GM23248 (cell line): Measurements from ENCODE around the gene ADAMTS5. TPM values are rescaled to one million over a fixed set of nuclear protein-coding genes. Genes with fewer than 3 reads are reported as not detected.

ENCODE experiments used
- DNase-seq: peaks from one replicate; pipeline ENCODE4 v3.0.0-alpha.2; 2015
- H2AFZ ChIP-seq: fragments of 200-600 bp; sonication (generic); 2 replicates; pipeline ENCODE4 v1.6.1; 2016; ENCODE audit warnings: antibody characterized with exemption
- H3F3A ChIP-seq: fragments of 200-600 bp; sonication (generic); 2 replicates; pipeline ENCODE4 v1.6.1; 2016; ENCODE audit warnings: mild to moderate bottlenecking, antibody characterized with exemption, mixed run types; ENCODE audit not compliant: insufficient read depth
- H3K27ac ChIP-seq: fragments of 200-600 bp; sonication (generic); 2 replicates; pipeline ENCODE4 v1.5.1; 2016; ENCODE audit warnings: mild to moderate bottlenecking
- H3K27me3 ChIP-seq: fragments of 200-600 bp; sonication (generic); replicated peaks from 2 replicates; pipeline ENCODE4 v1.6.1; 2016; ENCODE audit warnings: mild to moderate bottlenecking; ENCODE audit not compliant: insufficient read depth
- H3K36me3 ChIP-seq: fragments of 200-600 bp; sonication (generic); 2 replicates; pipeline ENCODE4 v1.6.1; 2016; ENCODE audit warnings: low read depth, mild to moderate bottlenecking
- H3K4me1 ChIP-seq: fragments of 200-600 bp; sonication (generic); 2 replicates; pipeline ENCODE4 v1.6.1; 2016; ENCODE audit warnings: mild to moderate bottlenecking; ENCODE audit not compliant: insufficient read depth
- H3K4me2 ChIP-seq: fragments of 200-600 bp; sonication (generic); one replicate; pipeline ENCODE4 v1.6.1; 2016; ENCODE audit warnings: mild to moderate bottlenecking; ENCODE audit not compliant: unreplicated experiment
- H3K4me3 ChIP-seq: fragments of 200-600 bp; sonication (generic); 2 replicates; pipeline ENCODE4 v1.5.1; 2016; ENCODE audit warnings: mild to moderate bottlenecking
- H3K79me2 ChIP-seq: fragments of 200-600 bp; sonication (generic); 2 replicates; pipeline ENCODE4 v1.6.1; 2016; ENCODE audit warnings: mild to moderate bottlenecking; ENCODE audit not compliant: insufficient read depth
- H3K9ac ChIP-seq: fragments of 200-600 bp; sonication (generic); 2 replicates; pipeline ENCODE4 v1.6.1; 2016; ENCODE audit warnings: mild to moderate bottlenecking
- H3K9me2 ChIP-seq: fragments of 200-600 bp; sonication (generic); 2 replicates; pipeline ENCODE4 v1.6.1; 2016; ENCODE audit warnings: mixed run types, mild to moderate bottlenecking, moderate library complexity; ENCODE audit not compliant: insufficient read depth
- H3K9me3 ChIP-seq: fragments of 200-600 bp; sonication (generic); one replicate; pipeline ENCODE4 v1.6.1; 2017; ENCODE audit warnings: low read depth
- H4K20me1 ChIP-seq: fragments of 200-600 bp; sonication (generic); 2 replicates; pipeline ENCODE4 v1.6.0; 2016; ENCODE audit not compliant: insufficient read depth
- EZH2 ChIP-seq: fragments of 200-600 bp; sonication (generic); IDR thresholded peaks from 2 replicates; pipeline ENCODE4 v1.6.1; 2018; ENCODE audit warnings: antibody characterized with exemption, mild to moderate bottlenecking; ENCODE audit not compliant: insufficient read depth, poor library complexity, severe bottlenecking
- EZH2phosphoT487 ChIP-seq: fragments of 200-600 bp; sonication (generic); IDR thresholded peaks from 2 replicates; pipeline ENCODE4 v1.6.1; 2018; ENCODE audit warnings: antibody characterized with exemption, moderate library complexity, mild to moderate bottlenecking, low read depth; ENCODE audit not compliant: insufficient read depth
- WGBS, 2 experiments: methylation state at CpG; one replicate each; pipeline ENCODE4 v1.1.6; 2015 to 2017; ENCODE audit warnings: low lambda C conversion rate in 2 of 2, low coverage in 1 of 2; ENCODE audit errors: missing lambda C conversion rate in 2 of 2; 5-methylcytosine and 5-hydroxymethylcytosine counted together
- in situ Hi-C: fragments of 300-500 bp; cut with MboI; formaldehyde crosslinking; loops from 2 replicates; pipeline ENCODE4 v1.15.0; 2020
- polyA plus RNA-seq: library from polyadenylated mRNA; unstranded; fragments of >200 nt; fragmentation: Nextera tagmentation; extraction: Ambion mirVana; gene quantifications from 2 replicates; pipeline ENCODE4 v1.2.1, GENCODE V29; 2016
- total RNA-seq: library from RNA; depleted of rRNA; stranded (reverse); fragments of >200 nt; shearing (Covaris generic); gene quantifications from 2 replicates; pipeline ENCODE4 v1.2.3, GENCODE V29; 2014

ADAMTS5 gene
- total and polyA plus RNA-seq, 2 experiments from 2014 or later, result 6.5 to 9.6 TPM

GRCh38 chr21:26962621-26963181 lies 4.2 kb downstream of the ADAMTS5 start:
- Histone ChIP-seq H3K9me3 (no peaks in the 10 kb centered on the region), H3K9me2 (no peaks in the 10 kb centered on the region), H3K9ac (peak overlapping the region; percentile 85), H2AFZ (peak overlapping the region; percentile 21), H3K27ac (peak overlapping the region; percentile 75), H3K27me3 (no peaks in the 10 kb centered on the region), H3F3A (peaks cover 23% of the 10 kb centered on the region), H3K4me1 (peaks cover 32% of the 10 kb centered on the region), H3K4me3 (peak overlapping the region; percentile 81), H3K79me2 (no peaks in the 10 kb centered on the region), H3K36me3 (0 out of 2 replicates have a peak, but pooled peaks cover under 1% of the 10 kb centered on the region), H3K4me2 (peak overlapping the region; percentile 90), H4K20me1 (no peaks in the 10 kb centered on the region)
- TF ChIP-seq EZH2 (no peak), EZH2phosphoT487 (no peak)
- in situ Hi-C loops, result no loop called here
- 20 to 32% methylated on average over 3 of the region's 3 CpGs for whole genome bisulfite sequencing, 2 experiments
- peak; percentile 63 for DNase-seq

DNA sequence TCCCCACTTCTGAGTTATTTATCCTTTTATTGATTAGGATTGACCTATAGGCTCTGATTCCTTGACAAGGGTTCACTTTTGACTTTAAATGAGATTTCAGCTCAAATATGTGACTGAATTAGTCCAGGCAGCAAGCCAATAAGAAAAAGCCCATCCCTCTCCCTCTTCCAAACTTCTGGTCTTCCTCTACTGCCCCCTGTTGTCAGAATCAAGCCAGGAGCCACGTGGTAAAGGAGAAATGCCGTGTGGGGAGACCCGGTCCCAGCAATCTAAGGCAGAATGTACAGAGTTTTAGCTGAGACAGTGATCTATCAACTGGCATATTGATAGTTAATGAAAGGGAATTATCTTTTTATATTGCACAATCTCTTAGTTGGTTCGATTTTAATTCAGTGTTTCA lies 5.2 kb downstream of the ADAMTS5 start:
- H3K79me2 ChIP-seq, result no peaks in the 10 kb centered on the region

DNA sequence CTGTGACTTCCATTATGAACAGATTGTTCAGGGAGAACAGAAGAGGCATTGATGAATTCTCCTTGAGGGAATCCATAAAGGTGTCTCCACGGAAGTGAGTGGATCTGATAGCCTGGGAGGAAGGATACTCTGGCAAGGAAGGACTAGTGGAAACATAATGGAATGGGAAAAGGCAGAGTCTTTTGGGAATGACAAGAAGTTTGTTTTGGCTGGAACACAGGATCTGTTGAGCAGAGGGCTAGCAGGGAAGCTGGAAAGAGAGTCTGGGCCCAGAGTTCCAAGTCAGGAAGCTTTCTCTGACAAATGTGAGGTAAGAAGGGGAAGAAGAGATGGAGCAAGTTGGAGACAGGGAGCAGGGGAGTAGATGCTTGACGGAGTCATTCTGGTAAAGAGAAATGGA lies 8.1 kb downstream of the ADAMTS5 start:
- Histone ChIP-seq H3K9me2 (no peaks in the 10 kb centered on the region), H4K20me1 (no peaks in the 10 kb centered on the region), H3K27me3 (no peaks in the 10 kb centered on the region), H3K4me2 (no peak overlapping the region), H3F3A (peaks cover 10% of the 10 kb centered on the region), H3K4me1 (peaks cover 18% of the 10 kb centered on the region), H3K27ac (no peak overlapping the region), H3K36me3 (peaks cover 16% of the 10 kb centered on the region), H3K79me2 (no peaks in the 10 kb centered on the region), H3K4me3 (no peak overlapping the region), H3K9ac (no peak overlapping the region), H2AFZ (no peak overlapping the region), H3K9me3 (no peaks in the 10 kb centered on the region)
- 57 to 63% methylated on average over 2 of the region's 2 CpGs for WGBS, 2 experiments
- in situ Hi-C loops, result no loop called here
- TF ChIP-seq EZH2, result no peak
- TF ChIP-seq EZH2phosphoT487, result no peak
- DNase-seq, result no peak

More for the DNA sequence above, 5.2 kb downstream of the ADAMTS5 start:
- DNase-seq, result peak; percentile 23
- Histone ChIP-seq H3K4me1 (peaks cover 32% of the 10 kb centered on the region), H4K20me1 (no peaks in the 10 kb centered on the region), H3K36me3 (peaks cover 9% of the 10 kb centered on the region; the same call in 1 of the 2 replicates), H3K9me2 (no peaks in the 10 kb centered on the region), H3K27me3 (no peaks in the 10 kb centered on the region), H2AFZ (no peak overlapping the region), H3K9me3 (no peaks in the 10 kb centered on the region), H3K27ac (no peak overlapping the region), H3K4me3 (no peak overlapping the region), H3K4me2 (no peak overlapping the region), H3K9ac (no peak overlapping the region), H3F3A (peaks cover 23% of the 10 kb centered on the region)
- in situ Hi-C loops, result no loop called here
- TF ChIP-seq EZH2phosphoT487 (no peak), EZH2 (no peak)
- 34 to 37% methylated on average over 4 of the region's 4 CpGs for WGBS, 2 experiments

- Histone ChIP-seq H3K9me2 (no peaks in the 10 kb centered on the region), H3F3A (no peaks in the 10 kb centered on the region), H3K4me3 (no peak overlapping the region), H4K20me1 (no peaks in the 10 kb centered on the region), H3K27ac (no peak overlapping the region), H3K36me3 (peaks cover 26% of the 10 kb centered on the region), H2AFZ (no peak overlapping the region), H3K4me1 (peaks cover under 1% of the 10 kb centered on the region; the same call in 1 of the 2 replicates), H3K4me2 (no peak overlapping the region), H3K79me2 (no peaks in the 10 kb centered on the region), H3K9ac (no peak overlapping the region), H3K9me3 (no peaks in the 10 kb centered on the region), H3K27me3 (no peaks in the 10 kb centered on the region)
- in situ Hi-C loops, result no loop called here
- 69 to 70% methylated on average over 3 of the region's 3 CpGs for WGBS, 2 experiments
- TF ChIP-seq EZH2phosphoT487, result no peak
- no peak for TF ChIP-seq EZH2
- no peak for DNase-seq
Measured at GRCh38 chr21:26956813-26957212, 10.1 kb downstream of the ADAMTS5 start.
